Glomerular visceral epithelial cell (primary cell): ENCODE results near the gene CLRN2.
"Not testable (repeated sequence)": the region's sequence is repeated elsewhere in the genome, so short reads cannot be mapped to it uniquely, and the experiment has no call there.

Experiments used
- DNase-seq: peaks from one replicate; pipeline ENCODE4 v3.0.0-alpha.2; 2016; ENCODE audit errors: extremely low spot score

The CLRN2 gene

GRCh38 chr4:17545374-17546140 is 30.6 kb downstream of the CLRN2 start:
- no peak for DNase-seq

- no peak for DNase-seq
These were observed 31.3 kb downstream of the CLRN2 start for GRCh38 chr4:17546222-17546621.

GRCh38 chr4:17546678-17547077 is 31.7 kb downstream of the CLRN2 start:
- DNase-seq, result no peak

GRCh38 chr4:17550549-17550948 is 35.6 kb downstream of the CLRN2 start:
- no peak for DNase-seq

- DNase-seq, result no peak
These were observed 37.5 kb downstream of the CLRN2 start for GRCh38 chr4:17552427-17552826.

- no peak for DNase-seq
These were observed 39.6 kb downstream of the CLRN2 start for GRCh38 chr4:17554568-17554967.

- no peak for DNase-seq
These were observed 41.5 kb downstream of the CLRN2 start for GRCh38 chr4:17556498-17556897.

GRCh38 chr4:17557880-17558279 is 42.9 kb downstream of the CLRN2 start:
- DNase-seq, result no peak

- DNase-seq, result no peak
These were observed 44.2 kb downstream of the CLRN2 start for GRCh38 chr4:17558941-17559708.

- no peak for DNase-seq
These were observed 44.7 kb downstream of the CLRN2 start for GRCh38 chr4:17559709-17560048.

GRCh38 chr4:17560065-17560673 is 45.2 kb downstream of the CLRN2 start:
- DNase-seq, result no peak

GRCh38 chr4:17561195-17561909 is 46.4 kb downstream of the CLRN2 start:
- DNase-seq, result no peak

GRCh38 chr4:17562157-17562556 is 47.2 kb downstream of the CLRN2 start:
- no peak for DNase-seq

- DNase-seq, result no peak
These were observed 50.9 kb downstream of the CLRN2 start for GRCh38 chr4:17565846-17566245.

GRCh38 chr4:17567271-17567670 is 52.3 kb downstream of the CLRN2 start:
- DNase-seq, result no peak

- no peak for DNase-seq
These were observed 59.2 kb downstream of the CLRN2 start for GRCh38 chr4:17574206-17574605.

GRCh38 chr4:17575177-17575576 is 60.2 kb downstream of the CLRN2 start:
- not testable (repeated sequence) for DNase-seq
